DMS79 (cell line): ENCODE measurements around the gene FUBP3.
"Not testable (repeated sequence)": the region's sequence is repeated elsewhere in the genome, so short reads cannot be mapped to it uniquely, and the experiment has no call there.

Experiments
- DNase-seq: peaks from one replicate; lab custom pipeline; 2025; lab: John Stamatoyannopoulos, UW

FUBP3 gene

DNA sequence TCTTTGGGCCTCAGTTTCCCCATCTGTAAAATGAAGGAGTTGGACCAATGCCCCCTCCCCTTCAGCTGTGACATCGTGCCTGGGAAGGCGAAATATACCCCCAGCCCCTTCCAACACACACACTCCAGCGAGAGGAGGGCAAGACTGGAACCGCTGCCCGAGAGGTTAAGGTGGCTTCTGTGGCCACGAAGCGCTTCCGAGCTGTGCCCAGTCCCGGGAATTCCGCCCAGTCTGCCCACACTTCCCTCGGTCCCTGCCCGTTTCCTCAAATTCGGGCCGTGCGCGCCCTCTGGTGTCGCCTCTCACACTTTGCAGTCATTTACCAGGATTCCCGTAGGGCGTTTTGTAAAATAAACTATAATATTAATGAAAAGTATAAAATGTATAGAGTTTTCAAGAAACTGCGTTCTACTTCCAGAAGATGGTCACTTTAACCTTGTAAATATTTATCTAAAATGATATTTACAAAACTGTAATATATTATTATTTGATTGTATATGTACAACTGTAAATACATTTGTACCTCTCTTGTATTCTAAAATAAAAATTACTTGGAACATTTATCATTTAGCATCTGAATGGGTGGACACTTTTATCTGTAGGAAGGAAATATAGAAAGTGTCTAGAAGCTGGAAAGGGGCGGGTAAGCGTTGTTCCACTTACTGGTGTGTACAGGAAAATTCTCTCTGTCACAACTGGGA, 103.2 kb downstream of the FUBP3 start:
- peak; percentile 64 for DNase-seq

DNA sequence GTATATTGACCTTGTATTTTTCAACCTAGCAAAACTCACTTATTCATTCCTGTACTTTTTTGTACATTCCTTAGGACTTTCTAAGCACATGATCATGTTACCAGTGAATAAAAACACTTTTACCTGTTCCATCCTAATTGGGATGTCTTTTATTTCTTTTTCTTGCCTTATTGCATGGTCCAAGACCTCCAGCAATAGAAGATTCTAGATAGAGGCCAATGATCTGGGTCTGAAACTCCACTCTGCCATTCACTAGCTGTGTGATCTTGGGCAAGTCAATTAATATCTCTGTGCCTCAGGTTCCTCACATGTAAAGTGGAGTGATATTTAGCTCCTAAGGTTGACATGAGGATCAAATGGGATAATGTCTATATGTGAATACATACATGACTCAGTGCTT, 105.7 kb downstream of the FUBP3 start:
- no peak for DNase-seq

DNA sequence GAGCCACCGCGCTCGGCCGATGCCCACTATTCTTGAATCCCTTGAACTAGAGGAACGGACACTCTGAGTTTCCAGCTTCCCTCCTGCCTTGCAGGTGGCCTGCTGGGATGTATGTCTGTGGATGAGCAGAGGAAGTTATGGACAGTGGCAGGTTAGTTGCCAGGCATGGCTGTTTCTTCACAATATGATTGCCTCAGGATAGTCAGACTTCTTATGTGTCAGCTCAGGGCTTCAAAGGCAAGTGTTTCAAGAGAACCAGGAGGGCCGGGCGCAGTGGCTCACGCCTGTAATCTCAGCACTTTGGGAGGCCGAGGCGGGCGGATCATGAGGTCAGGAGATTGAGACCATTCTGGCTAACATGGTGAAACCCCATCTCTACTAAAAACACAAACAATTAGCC, 106.6 kb downstream of the FUBP3 start:
- not testable (repeated sequence) for DNase-seq

GRCh38 chr9:130687615-130688014, 108.2 kb downstream of the FUBP3 start:
- no peak for DNase-seq
